Measurements from ENCODE around the gene PRDM5. TPM values are rescaled to one million over a fixed set of nuclear protein-coding genes. Genes with fewer than 3 reads are reported as not detected.
A peak's percentile ranks its signal among the peaks of the same experiment; 100 is the strongest.

PRDM5 gene
- total RNA-seq, 1 donor from 2014 or later: 6.5 TPM

- Mint-ChIP-seq H3K27ac (ENCODE audit: unreplicated experiment) (no peak overlapping the region), H3K36me3 (ENCODE audit: low read depth, unreplicated experiment) (peaks cover 2% of the 10 kb centered on the region), H3K9me3 (ENCODE audit: unreplicated experiment) (no peaks in the 10 kb centered on the region), H3K27me3 (ENCODE audit: low read depth, unreplicated experiment) (no peaks in the 10 kb centered on the region), H3K4me1 (ENCODE audit: low read depth, unreplicated experiment) (no peaks in the 10 kb centered on the region), H3K4me3 (ENCODE audit: unreplicated experiment) (no peak overlapping the region)
- no peak overlapping the region for H2AFZ ChIP-seq (ENCODE audit: low read depth, low read length)
- DNase-seq (ENCODE audit: low read depth) (peak; percentile 23), FAIRE-seq (no peak)
- no peaks in the 10 kb centered on the region for H3K4me1 ChIP-seq (ENCODE audit: insufficient read depth, low read length)
- H3K4me3 ChIP-seq (ENCODE audit: insufficient read depth, low read depth, low read length): no peak overlapping the region
- H3K36me3 ChIP-seq (ENCODE audit: insufficient read depth, low read length): no peaks in the 10 kb centered on the region
- no peak overlapping the region for H3K4me2 ChIP-seq (ENCODE audit: low read length)
- H3K9ac ChIP-seq (ENCODE audit: low read length): no peak overlapping the region
- H3K27ac ChIP-seq (ENCODE audit: low read depth, low read length): no peak overlapping the region
- H4K20me1 ChIP-seq (ENCODE audit: insufficient read depth, low read length): no peaks in the 10 kb centered on the region
- no peaks in the 10 kb centered on the region for H3K79me2 ChIP-seq (ENCODE audit: insufficient read depth, low read length)
- no peak for TF ChIP-seq CTCF (IDR thresholded peaks at IDR 0.05; ENCODE audit: insufficient read depth, low read depth, low read length)
- no peak for TF ChIP-seq EZH2 (IDR thresholded peaks at IDR 0.05; ENCODE audit: insufficient read depth, low read length)
- no peaks in the 10 kb centered on the region for H3K27me3 ChIP-seq (ENCODE audit: insufficient read depth, low read length)
- H3K9me3 ChIP-seq (ENCODE audit: insufficient read depth, low read depth, low read length): no peaks in the 10 kb centered on the region
Measured at GRCh38 chr4:120881351-120881750, 41.2 kb downstream of the PRDM5 start.

GRCh38 chr4:120877021-120877420, 45.5 kb downstream of the PRDM5 start:
- Histone ChIP-seq H3K9ac (ENCODE audit: low read length) (no peak overlapping the region), H3K4me2 (ENCODE audit: low read length) (no peak overlapping the region), H2AFZ (ENCODE audit: low read depth, low read length) (no peak overlapping the region), H4K20me1 (ENCODE audit: insufficient read depth, low read length) (no peaks in the 10 kb centered on the region), H3K27ac (ENCODE audit: low read depth, low read length) (no peak overlapping the region), H3K27me3 (ENCODE audit: insufficient read depth, low read length) (no peaks in the 10 kb centered on the region), H3K9me3 (ENCODE audit: insufficient read depth, low read depth, low read length) (no peaks in the 10 kb centered on the region), H3K79me2 (ENCODE audit: insufficient read depth, low read length) (no peaks in the 10 kb centered on the region), H3K4me3 (ENCODE audit: insufficient read depth, low read depth, low read length) (no peak overlapping the region), H3K36me3 (ENCODE audit: insufficient read depth, low read length) (no peaks in the 10 kb centered on the region), H3K4me1 (ENCODE audit: insufficient read depth, low read length) (no peaks in the 10 kb centered on the region)
- H3K27ac Mint-ChIP-seq (ENCODE audit: unreplicated experiment): no peak overlapping the region
- no peaks in the 10 kb centered on the region for H3K4me1 Mint-ChIP-seq (ENCODE audit: low read depth, unreplicated experiment)
- no peak overlapping the region for H3K4me3 Mint-ChIP-seq (ENCODE audit: unreplicated experiment)
- FAIRE-seq: no peak
- H3K36me3 Mint-ChIP-seq (ENCODE audit: low read depth, unreplicated experiment): peaks cover 2% of the 10 kb centered on the region
- no peak for DNase-seq (ENCODE audit: low read depth)
- TF ChIP-seq EZH2 (IDR thresholded peaks at IDR 0.05; ENCODE audit: insufficient read depth, low read length) (no peak), CTCF (IDR thresholded peaks at IDR 0.05; ENCODE audit: insufficient read depth, low read depth, low read length) (no peak)
- no peaks in the 10 kb centered on the region for H3K9me3 Mint-ChIP-seq (ENCODE audit: unreplicated experiment)
- H3K27me3 Mint-ChIP-seq (ENCODE audit: low read depth, unreplicated experiment): no peaks in the 10 kb centered on the region

GRCh38 chr4:120874792-120875774, 47.4 kb downstream of the PRDM5 start:
- no peaks in the 10 kb centered on the region for H3K27me3 Mint-ChIP-seq (ENCODE audit: low read depth, unreplicated experiment)
- peaks cover 2% of the 10 kb centered on the region for H3K36me3 Mint-ChIP-seq (ENCODE audit: low read depth, unreplicated experiment)
- no peaks in the 10 kb centered on the region for H3K27me3 ChIP-seq (ENCODE audit: insufficient read depth, low read length)
- H3K27ac ChIP-seq (ENCODE audit: low read depth, low read length): no peak overlapping the region
- TF ChIP-seq EZH2 (IDR thresholded peaks at IDR 0.05; ENCODE audit: insufficient read depth, low read length): no peak
- TF ChIP-seq CTCF (IDR thresholded peaks at IDR 0.05; ENCODE audit: insufficient read depth, low read depth, low read length): no peak
- H3K4me3 Mint-ChIP-seq (ENCODE audit: unreplicated experiment): no peak overlapping the region
- no peak overlapping the region for H3K27ac Mint-ChIP-seq (ENCODE audit: unreplicated experiment)
- no peak overlapping the region for H2AFZ ChIP-seq (ENCODE audit: low read depth, low read length)
- DNase-seq (ENCODE audit: low read depth): no peak
- H4K20me1 ChIP-seq (ENCODE audit: insufficient read depth, low read length): no peaks in the 10 kb centered on the region
- H3K79me2 ChIP-seq (ENCODE audit: insufficient read depth, low read length): no peaks in the 10 kb centered on the region
- no peaks in the 10 kb centered on the region for H3K9me3 Mint-ChIP-seq (ENCODE audit: unreplicated experiment)
- H3K36me3 ChIP-seq (ENCODE audit: insufficient read depth, low read length): no peaks in the 10 kb centered on the region
- no peak overlapping the region for H3K9ac ChIP-seq (ENCODE audit: low read length)
- H3K9me3 ChIP-seq (ENCODE audit: insufficient read depth, low read depth, low read length): no peaks in the 10 kb centered on the region
- no peak for FAIRE-seq
- H3K4me3 ChIP-seq (ENCODE audit: insufficient read depth, low read depth, low read length): no peak overlapping the region
- H3K4me2 ChIP-seq (ENCODE audit: low read length): no peak overlapping the region
- no peaks in the 10 kb centered on the region for H3K4me1 ChIP-seq (ENCODE audit: insufficient read depth, low read length)
- H3K4me1 Mint-ChIP-seq (ENCODE audit: low read depth, unreplicated experiment): no peaks in the 10 kb centered on the region
